Activated CD8-positive, alpha-beta memory T cell treated with anti-CD3 and anti-CD28 coated beads for 24 hours (primary cell): Measurements from ENCODE around the gene RGS17.

Source experiments
- DNase-seq: peaks from one replicate; pipeline ENCODE4 v3.0.0-alpha.2; 2020

Gene RGS17

DNA sequence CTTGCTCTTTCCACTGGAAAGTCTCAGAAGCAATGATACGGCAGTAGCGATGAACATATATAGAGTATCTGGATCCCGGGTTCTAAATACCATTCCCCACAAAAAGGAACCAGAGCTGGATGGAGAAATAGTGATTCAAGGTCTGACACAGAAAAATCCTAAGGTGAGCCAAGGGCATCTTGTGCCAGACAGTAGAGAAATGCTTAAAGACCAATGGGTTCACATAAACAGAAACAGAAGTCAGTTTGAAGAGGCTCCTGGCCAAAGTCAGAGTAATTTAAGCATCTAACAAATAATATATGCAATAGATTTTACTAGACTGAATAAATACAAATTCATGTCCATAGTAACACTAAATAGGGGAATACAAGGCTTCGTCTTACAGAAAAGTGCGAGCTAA lies 54.7 kb downstream of the RGS17 start:
- no peak for DNase-seq

DNA sequence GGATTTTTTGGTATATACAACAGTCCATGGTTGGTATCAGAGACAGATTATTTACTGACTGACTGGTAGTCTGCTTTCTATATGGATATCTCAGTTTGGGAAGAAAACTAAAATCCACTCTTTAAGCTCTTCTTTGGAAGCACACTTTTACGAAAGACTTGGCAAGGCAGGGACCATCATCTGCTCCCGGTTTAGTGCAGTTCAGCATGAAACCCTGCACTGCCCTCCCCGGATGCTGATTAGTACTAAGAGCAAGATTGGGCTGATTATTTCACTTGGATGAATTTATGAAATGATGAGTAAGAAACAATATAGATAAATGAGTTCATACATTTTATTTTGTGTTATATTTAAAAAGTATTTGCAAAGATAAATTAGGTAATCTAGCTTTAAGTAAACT lies 56.3 kb downstream of the RGS17 start:
- DNase-seq: no peak

DNA sequence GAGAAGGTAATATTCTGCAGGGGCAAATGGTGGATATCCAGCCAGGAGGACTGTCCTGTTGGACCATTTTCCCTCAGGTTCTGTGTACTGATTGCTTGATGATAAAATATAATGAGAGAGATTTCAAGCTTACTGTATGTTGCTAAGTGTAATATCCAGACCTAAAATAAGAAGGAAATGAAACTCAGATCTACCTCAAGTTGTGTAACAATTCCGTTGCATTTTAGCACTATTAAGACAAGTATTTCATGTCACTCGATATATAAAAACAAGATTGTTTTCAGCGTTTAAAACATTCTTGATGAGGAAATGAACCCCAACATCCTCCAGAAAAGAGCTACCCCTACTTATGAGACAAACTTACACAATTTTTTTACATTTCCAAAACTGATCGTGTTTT lies 57.2 kb downstream of the RGS17 start:
- DNase-seq: no peak

DNA sequence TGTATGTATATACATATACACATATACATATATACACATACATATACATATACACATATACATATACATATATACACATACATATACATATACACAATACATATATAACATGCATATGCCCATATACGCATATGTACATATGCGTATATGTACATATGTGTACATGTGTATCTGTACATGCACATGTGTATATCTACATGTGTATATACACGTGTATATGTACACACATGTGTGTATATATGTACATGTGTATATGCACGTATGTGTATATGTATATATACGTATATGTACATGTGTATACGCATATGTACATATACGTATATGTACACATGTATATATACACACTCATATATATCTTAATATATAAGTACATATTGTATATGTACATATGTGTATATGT lies 60.3 kb downstream of the RGS17 start:
- no peak for DNase-seq

DNA sequence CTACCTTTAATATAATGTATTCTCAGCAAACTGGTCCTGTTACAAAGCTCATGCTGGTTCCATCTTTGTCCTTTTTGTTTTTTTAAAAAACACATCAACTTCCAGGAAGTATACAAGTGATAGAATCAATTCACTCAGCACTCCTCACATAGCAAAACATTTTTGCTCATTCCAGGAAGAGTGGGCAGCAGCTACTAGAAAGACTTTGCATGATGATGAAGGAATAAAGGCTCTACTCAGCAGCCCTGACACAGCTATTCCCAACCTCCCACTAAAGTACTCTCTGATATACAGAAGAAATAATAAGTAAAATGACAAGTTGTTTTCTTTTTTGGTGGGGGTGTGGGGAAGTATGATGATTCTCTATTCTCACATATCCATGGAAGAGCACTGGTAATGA lies 61.2 kb downstream of the RGS17 start:
- DNase-seq: no peak

DNA sequence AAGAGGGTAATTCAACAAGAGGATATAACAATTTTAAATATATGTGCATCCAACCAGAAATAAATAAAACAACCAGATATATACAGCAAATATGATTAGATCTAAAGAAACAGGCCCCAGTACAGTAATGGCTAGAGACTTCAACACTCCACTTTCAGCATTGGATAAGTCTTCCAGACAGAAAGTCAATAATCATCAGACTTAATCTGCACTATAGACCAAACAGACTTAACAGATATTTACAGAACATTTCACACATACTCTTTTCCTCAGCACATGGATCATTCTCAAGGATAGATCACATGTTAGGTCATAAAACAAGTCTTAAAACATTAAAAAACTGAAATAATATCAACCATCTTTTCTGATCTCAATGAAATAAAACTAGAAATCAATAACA lies 65.9 kb downstream of the RGS17 start:
- no peak for DNase-seq

DNA sequence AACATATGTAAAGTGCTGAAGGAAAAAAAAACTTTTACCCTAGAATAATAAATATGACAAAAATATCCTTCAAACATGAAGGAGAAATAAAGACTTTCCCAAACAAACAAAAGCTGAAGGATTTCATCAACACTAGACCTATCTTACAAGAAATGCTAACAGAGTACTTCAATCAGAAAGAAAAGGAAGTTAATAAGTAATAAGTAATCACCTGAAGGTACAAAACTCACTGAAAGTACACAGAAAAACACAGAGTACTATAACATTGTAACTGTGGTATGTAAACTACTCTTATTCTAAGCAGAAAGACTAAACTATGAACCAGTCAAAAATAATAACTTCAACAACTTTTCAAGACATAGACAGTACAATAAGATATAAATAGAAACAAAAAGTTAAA lies 67.1 kb downstream of the RGS17 start:
- no peak for DNase-seq

DNA sequence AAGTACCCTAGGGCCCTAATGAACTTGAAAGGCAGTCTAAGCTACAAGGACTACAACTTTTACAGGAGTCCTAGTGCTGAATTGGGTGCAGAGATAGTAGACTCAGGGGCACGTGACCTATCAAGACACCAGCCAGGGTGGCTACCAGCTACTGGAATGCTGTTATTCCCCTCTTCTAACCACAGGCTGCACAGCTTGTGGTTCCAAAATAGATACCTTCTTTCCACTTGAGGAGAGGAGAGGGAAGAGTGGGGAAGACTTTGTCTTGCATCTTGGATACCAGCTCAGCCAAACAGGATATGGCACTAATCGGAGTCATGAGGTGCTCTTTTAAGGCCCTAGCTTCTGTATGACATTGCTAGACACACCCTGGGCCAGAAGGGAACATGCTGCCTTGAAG lies 68.6 kb downstream of the RGS17 start:
- DNase-seq: no peak

DNA sequence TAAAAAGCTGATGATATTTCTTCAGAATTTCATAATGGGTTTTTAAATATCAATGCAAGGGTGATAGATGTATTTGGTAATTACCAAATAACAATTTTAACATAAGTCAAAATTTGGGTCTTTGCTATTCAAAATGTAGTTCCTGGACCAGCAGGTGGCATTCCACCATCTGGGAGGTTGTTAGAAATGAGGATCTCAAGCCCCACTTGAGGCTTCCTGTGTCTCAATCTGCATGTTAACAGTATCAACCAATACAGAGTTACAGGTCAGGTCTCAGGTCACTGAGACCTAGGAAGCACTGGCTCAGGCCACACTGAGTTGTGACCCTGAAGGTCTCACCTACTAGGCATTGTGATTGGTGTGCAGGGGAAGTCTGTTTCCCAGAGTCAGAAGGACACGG lies 71.3 kb downstream of the RGS17 start:
- DNase-seq: no peak

DNA sequence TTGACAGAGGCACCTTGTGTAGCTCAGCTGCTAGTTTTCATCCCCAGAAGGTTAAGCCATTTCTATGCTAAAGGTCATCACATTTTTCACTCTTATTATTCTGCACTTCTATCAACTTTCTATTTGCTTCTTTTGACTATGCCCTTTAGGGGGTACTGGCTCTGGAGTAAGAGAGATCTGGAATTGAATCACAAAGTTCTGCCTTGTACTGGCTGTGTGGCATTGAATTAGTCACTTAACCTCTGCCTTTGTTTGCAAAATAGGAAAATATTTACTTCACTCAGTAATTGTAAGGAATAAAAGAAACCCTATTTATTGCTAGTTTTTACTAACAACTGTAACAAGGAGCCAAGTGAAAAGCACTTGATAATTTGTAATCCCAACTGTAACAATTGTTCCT lies 71.8 kb downstream of the RGS17 start:
- no peak for DNase-seq

DNA sequence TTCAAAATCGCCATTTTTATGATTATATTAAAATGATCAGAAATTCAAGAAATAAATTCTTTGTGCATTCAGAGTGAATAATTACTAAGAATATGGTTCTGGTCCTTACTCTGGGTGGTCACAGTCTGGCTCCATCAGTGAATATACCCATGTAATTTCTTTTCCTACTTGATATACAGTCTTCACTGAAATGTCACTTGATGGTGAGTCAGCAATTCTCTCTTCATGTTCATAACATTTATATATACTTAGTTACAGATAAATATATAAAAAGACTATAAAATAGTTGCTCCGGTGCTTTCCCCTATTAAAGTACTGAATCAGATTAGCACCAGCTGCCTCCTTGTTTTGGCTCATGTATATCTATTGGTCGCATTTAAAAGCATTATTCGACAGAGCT lies 72.2 kb downstream of the RGS17 start:
- DNase-seq: no peak

DNA sequence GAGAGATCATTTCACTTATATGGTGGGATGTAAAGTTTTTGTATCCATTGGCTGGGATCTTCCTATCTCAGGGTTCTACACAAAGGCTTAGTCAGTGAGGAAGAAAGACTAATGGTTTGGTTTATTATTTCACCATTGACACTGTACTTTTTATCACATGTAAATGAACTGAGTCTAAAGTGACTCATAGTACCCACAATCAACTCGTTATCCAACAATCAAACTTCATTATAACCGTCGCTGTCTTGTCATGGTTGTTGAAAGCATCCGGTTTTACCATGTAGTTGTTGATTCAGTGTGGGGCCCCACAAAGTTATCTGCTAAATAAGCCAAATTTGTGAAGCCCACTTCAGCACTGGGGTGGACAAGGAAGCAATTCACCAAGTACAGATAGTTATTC lies 72.8 kb downstream of the RGS17 start:
- no peak for DNase-seq

DNA sequence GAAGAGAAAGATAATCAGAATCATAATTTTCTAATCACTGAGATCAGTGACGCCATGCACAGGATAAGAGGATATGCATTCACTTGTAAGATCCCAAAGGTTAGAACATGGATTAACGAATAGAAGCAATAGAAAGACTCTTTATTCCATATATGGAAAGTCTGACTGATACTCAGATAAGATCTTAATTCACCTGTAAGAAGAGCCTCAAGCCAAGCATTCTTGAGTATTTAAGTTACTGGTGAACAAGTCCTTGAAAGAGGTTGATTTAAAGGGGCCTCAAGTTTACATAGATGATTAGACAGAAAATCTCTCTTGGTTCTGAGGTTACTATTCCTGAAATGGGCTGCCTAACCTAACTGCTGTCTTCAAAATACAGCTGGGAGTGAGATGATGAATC lies 74.8 kb downstream of the RGS17 start:
- no peak for DNase-seq

DNA sequence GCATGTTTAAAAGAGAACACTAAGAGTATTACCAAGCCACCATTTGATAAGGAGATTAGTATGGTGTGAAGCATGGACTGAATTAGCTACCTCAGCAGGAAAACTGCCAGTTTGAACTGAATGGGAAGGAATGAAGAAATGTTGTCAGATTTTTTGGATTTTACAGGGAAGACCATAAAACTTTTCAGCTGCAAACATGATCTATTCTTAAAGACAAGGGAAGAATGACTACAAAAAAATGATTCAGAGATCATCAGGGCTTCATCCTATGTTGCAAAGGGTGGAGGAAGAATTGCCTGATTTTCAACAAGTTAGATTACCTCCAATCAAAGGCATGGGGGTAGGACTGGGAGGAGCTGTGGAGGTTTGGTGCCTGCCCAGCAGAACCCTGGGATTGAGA lies 79.3 kb downstream of the RGS17 start:
- DNase-seq: no peak

DNA sequence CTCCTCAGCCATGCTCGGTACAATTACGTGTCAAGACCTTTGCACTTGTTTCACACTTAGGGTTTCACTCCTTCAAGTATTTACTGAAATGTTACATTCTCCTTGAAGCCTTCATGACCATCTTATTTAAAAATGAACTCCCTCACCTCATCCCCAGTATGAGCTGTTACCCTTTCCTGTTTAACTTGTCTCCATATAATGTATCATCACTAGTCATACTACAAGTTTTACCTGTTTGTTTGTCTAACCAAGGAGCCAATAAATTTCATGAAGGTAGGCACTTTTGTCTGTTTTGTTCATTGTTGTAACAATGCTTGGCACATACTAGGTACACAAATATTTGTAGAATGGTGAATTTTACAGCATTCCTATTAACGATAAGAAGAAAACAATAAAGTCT lies 82.5 kb downstream of the RGS17 start:
- no peak for DNase-seq

DNA sequence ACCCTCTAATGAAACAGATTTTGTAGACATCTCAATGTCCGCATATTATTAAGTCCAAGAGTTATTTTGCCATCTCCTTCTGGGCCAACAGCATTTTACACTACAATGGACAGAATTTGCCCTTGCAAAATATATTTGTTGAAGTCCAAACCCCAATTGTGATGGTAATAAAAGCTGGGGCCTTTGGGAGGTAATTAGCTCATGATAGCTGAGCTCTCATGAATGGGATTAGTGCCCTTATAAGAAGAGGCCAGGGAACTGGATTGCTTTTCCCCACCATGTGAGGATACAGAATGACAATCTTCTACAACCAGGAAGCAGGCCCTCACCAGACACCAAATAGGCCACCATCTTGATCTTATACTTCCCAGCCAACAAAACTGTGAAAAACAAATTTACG lies 83.7 kb downstream of the RGS17 start:
- no peak for DNase-seq

DNA sequence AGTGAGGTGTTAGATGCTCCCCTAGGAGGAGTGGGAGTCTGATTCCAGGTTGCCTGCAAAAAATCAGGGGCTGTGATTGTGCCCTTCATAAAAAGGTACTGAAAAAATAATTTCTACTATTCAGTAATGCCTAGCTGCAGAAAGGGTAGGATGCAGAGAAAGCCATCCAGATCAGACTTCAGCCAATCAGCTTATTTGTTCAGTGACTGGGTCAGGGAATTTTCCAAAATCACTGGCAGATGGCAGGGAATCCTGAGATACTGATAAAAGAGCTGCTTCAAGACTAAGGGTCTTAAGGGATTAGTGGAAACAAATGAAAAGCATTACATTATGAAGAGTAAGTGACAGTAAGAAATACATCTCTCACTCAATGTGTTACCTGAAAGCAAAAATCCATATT lies 85.8 kb downstream of the RGS17 start:
- no peak for DNase-seq

DNA sequence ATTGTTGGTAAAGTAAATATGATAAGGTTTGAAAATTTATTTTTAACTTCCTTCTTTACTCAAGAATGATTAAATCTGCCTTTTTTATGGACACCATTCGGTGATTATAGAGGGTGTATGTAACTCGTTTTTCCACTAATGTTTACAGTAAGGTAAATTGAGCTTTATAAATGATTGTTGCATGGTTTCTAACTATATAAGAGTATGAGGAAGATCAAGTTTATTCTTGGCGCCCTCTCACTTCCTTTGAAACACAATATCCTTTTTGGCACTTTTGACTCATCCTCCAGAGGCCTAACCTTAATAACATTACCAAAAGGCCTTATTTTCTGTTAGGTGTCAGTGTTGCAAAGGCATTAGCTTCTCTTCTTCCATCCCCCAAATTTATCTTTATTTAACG lies 86.8 kb downstream of the RGS17 start:
- no peak for DNase-seq

DNA sequence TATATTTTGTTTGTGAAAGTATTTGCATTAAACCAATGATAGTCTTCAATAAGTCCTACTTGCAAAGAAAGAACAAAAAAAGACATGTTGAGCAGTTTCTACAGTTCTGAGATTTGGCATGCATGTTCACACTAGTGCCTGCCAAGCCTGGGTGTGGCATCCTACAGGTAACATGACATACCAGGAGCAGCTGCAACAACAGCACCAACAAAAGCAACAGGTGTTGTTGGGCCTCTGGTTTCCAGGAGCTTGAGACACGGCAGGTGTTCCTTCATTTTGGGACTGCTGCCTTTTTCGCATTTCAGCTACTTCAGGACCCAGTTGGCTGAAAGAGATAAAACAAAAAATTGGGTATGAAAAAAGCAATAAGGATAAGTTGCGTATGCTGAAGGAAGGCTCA lies 87.4 kb downstream of the RGS17 start:
- no peak for DNase-seq

DNA sequence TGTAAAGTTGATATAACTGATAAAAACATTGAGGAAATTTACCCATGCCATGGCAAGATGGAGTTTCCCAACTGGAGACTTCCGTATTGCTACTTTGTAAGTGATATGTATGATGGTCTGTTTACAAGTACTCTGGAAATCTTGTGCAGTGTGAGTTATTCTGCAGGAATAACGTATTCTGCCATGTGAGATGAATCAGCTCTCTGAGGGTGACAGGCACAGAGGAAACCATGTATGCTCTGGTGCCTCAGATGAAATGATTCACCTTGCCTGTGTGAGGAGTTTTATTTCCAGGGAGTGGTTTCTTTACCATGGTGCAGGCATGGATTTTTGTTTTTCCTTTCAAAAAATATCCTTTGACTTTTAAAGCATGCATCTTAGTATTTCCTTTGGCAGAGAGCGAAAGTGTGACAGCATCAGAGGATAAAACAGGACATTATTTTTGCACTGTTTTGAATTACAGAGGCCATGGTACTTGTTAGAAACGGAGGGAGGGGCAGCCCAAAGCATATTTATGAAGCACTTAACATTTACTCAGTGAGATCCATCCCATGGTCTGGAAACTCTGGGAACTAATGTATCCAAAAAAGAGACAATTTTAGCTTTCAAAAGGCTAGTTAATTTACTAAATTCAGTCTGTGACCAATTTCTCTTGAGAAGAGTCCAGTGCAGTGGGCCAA lies 92.6 kb downstream of the RGS17 start:
- DNase-seq: no peak

DNA sequence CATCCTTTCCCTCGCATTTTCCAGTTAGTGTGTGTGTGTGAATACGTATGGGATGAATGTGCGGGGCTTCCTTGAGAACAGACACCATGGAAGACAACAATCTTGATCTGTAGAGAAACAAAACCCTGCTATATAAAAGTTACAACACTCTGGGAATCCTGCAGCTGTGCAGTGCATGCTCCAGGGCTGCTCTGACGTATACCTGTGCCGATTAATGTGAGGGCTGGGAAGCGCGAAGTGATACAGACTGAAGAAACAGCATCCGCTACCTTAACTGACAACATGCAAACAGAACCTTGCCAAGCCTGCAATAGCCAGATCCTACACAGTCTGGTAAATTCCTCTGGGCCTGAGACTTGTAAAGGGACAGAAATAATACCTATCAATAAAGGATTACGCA lies 96.9 kb downstream of the RGS17 start:
- DNase-seq: no peak

DNA sequence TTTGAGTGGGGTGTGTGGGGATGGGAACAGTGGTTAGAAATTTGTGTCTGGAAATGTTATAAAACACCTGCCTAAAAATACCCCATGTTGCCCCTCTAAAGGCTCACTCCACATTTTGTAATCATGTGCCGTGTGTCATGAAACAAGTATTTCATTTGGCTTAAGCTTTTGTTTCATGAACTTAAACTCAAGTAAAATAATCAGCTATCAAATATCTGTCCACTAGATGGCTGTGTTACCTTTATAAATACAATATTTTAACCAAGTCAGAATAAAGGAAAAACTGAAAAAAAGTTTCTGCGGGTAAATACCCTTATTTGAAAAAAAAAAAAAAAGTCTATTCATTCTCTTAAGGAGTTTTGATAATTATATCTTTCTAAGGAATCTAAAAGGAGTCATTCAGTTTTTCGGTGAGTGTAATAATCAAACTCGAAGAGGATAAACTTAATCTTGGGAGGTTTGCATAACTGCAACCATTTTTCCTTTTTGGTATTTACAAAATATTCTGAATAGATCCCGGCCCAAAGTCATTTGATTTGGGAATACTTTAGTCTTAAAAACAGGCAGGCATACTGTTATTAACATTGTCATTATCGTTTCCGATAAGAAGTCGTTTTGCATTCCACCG lies 98.7 kb downstream of the RGS17 start:
- no peak for DNase-seq

DNA sequence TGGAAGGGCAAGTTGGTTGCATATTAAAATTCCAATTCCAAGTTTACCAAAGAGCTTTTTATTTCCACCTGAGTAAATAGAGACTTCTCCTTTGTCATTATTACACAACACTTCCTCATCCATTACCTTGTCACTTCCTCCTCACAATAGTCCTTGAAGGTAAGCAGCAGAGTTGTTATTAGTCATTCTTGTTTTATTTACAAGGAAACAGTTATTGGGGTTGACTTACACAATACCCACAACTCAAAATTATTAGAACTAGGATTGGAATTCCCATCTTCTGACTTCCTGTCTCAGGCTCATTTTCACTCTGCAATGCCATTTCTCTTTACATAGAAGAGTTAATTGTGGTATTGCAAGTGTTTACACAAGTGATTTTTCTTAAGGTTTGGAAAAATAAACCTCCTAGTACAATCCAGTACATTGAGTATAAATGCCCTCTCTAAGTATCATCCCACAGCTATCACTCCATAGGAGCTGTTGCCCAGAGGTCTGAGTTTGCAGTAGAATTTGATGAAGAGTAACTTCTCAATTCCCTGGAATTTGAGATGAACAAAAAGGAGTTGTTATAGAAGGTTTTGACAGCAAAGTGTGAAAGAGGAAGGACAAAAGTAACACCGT lies 99.6 kb downstream of the RGS17 start:
- DNase-seq: no peak

DNA sequence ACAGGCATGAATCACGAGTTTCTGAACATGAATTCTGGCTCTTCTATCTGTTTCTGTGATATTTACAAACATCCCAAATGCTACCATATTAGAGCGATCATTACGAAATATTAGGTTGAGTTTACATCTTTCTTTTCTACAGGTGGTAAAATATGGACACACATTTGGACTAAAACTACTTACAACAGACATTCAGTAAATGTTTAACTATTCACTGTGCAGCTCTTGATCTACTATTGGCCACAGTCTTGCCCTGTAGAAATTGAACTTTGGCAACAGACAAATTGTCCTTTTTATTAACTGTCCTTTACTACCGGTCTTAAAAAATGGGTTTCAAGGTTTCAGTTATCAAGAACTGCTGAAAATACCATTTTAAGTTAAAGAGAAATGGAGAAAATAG lies 102.1 kb downstream of the RGS17 start:
- no peak for DNase-seq

DNA sequence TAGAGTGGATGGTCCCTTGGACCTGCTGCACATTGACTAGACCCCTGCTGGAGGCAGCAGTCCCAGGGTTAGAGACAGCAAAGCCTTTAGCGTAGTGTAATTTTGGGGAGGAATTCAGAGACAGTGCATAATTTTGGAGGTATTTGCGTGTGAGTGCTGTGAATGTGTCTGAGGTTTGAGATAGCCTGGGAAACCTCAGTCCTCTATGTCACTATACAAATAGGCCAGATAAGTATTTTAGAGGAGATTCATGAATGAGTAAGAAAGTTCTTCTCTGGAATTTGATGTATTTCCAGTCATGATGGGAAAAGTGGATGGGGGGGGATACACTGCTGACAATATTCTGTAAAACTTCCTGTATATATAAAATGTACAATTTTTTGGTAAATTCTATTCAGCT lies 102.8 kb downstream of the RGS17 start:
- DNase-seq: no peak
